ENCODE measurements around the gene P2RX2. TPM values are rescaled to one million over a fixed set of nuclear protein-coding genes. Genes with fewer than 3 reads are reported as not detected.

Gene P2RX2
- total and polyA plus RNA-seq, 2 donors (not counting 1 experiment from before 2014, with no cell fraction given) = not detected

GRCh38 chr12:132617822-132618682 lies 524 bp upstream of the P2RX2 start:
- no peak overlapping the region for H3K9ac ChIP-seq (ENCODE audit: insufficient read depth, low read length)
- TF ChIP-seq EZH2 (IDR thresholded peaks at IDR 0.05; ENCODE audit: low read length, missing control alignments) (peak; percentile 89), CTCF (conservative IDR thresholded peaks at IDR 0.05 in 1 of 2, IDR thresholded peaks at IDR 0.05 in 1 of 2; ENCODE audit: low read depth in 1 of 2, low read length in 2 of 2) (no peak)
- peaks cover 10% of the 10 kb centered on the region for H3K4me1 ChIP-seq (ENCODE audit: control insufficient read depth, extremely low read depth, insufficient read depth, low read length)
- H4K20me1 ChIP-seq (ENCODE audit: control insufficient read depth, extremely low read depth, insufficient read depth, low read length) = no peaks in the 10 kb centered on the region
- no peak overlapping the region for H2AFZ ChIP-seq (ENCODE audit: low read length)
- peaks cover 36% of the 10 kb centered on the region for H3K27me3 ChIP-seq (ENCODE audit: control insufficient read depth, insufficient read depth, low read length)
- no peaks in the 10 kb centered on the region for H3K36me3 ChIP-seq (ENCODE audit: control insufficient read depth, insufficient read depth, low read length)
- peak overlapping the region in 1 of 4 experiments; percentile 6 for H3K4me3 ChIP-seq (replicated peaks in 1 of 4; ENCODE audit: control extremely low read depth in 1 of 4, insufficient read depth in 1 of 4, low read depth in 3 of 4, low read length in 4 of 4)
- H3K79me2 ChIP-seq (ENCODE audit: control insufficient read depth, insufficient read depth, low read length) = no peaks in the 10 kb centered on the region
- no peak overlapping the region for H3K4me2 ChIP-seq (ENCODE audit: extremely low read depth, insufficient read depth, low read length)
- DNase-seq (ENCODE audit: low read depth in 2 of 2) = no peak
- H3K27ac ChIP-seq (ENCODE audit: insufficient read depth, low read length) = no peak overlapping the region
- H3K9me3 ChIP-seq (ENCODE audit: control insufficient read depth, insufficient read depth, low read depth, low read length) = no peaks in the 10 kb centered on the region

- Histone ChIP-seq H3K4me1 (ENCODE audit: control insufficient read depth, extremely low read depth, insufficient read depth, low read length) (peaks cover 14% of the 10 kb centered on the region), H2AFZ (ENCODE audit: low read length) (no peak overlapping the region), H3K9me3 (ENCODE audit: control insufficient read depth, insufficient read depth, low read depth, low read length) (no peaks in the 10 kb centered on the region), H3K9ac (ENCODE audit: insufficient read depth, low read length) (no peak overlapping the region), H3K79me2 (ENCODE audit: control insufficient read depth, insufficient read depth, low read length) (no peaks in the 10 kb centered on the region), H3K4me2 (ENCODE audit: extremely low read depth, insufficient read depth, low read length) (no peak overlapping the region), H3K27ac (ENCODE audit: insufficient read depth, low read length) (no peak overlapping the region), H4K20me1 (ENCODE audit: control insufficient read depth, extremely low read depth, insufficient read depth, low read length) (no peaks in the 10 kb centered on the region), H3K4me3 (replicated peaks in 1 of 4; ENCODE audit: control extremely low read depth in 1 of 4, insufficient read depth in 1 of 4, low read depth in 3 of 4, low read length in 4 of 4) (no peak overlapping the region), H3K27me3 (ENCODE audit: control insufficient read depth, insufficient read depth, low read length) (peaks cover 36% of the 10 kb centered on the region), H3K36me3 (ENCODE audit: control insufficient read depth, insufficient read depth, low read length) (peaks cover 2% of the 10 kb centered on the region)
- DNase-seq (ENCODE audit: low read depth in 2 of 2) = no peak
- TF ChIP-seq CTCF (conservative IDR thresholded peaks at IDR 0.05 in 1 of 2, IDR thresholded peaks at IDR 0.05 in 1 of 2; ENCODE audit: low read depth in 1 of 2, low read length in 2 of 2) (no peak), EZH2 (IDR thresholded peaks at IDR 0.05; ENCODE audit: low read length, missing control alignments) (no peak)
These were observed 452 bp downstream of the P2RX2 start for GRCh38 chr12:132619071-132619385.

- no peaks in the 10 kb centered on the region for H4K20me1 ChIP-seq (ENCODE audit: control insufficient read depth, extremely low read depth, insufficient read depth, low read length)
- no peaks in the 10 kb centered on the region for H3K9me3 ChIP-seq (ENCODE audit: control insufficient read depth, insufficient read depth, low read depth, low read length)
- no peak overlapping the region for H2AFZ ChIP-seq (ENCODE audit: low read length)
- no peak overlapping the region for H3K9ac ChIP-seq (ENCODE audit: insufficient read depth, low read length)
- H3K4me2 ChIP-seq (ENCODE audit: extremely low read depth, insufficient read depth, low read length) = no peak overlapping the region
- H3K27ac ChIP-seq (ENCODE audit: insufficient read depth, low read length) = no peak overlapping the region
- TF ChIP-seq CTCF (conservative IDR thresholded peaks at IDR 0.05 in 1 of 2, IDR thresholded peaks at IDR 0.05 in 1 of 2; ENCODE audit: low read depth in 1 of 2, low read length in 2 of 2) (no peak), EZH2 (IDR thresholded peaks at IDR 0.05; ENCODE audit: low read length, missing control alignments) (peak; percentile 83)
- no peak overlapping the region for H3K4me3 ChIP-seq (replicated peaks in 1 of 4; ENCODE audit: control extremely low read depth in 1 of 4, insufficient read depth in 1 of 4, low read depth in 3 of 4, low read length in 4 of 4)
- H3K27me3 ChIP-seq (ENCODE audit: control insufficient read depth, insufficient read depth, low read length) = peaks cover 36% of the 10 kb centered on the region
- peaks cover 14% of the 10 kb centered on the region for H3K4me1 ChIP-seq (ENCODE audit: control insufficient read depth, extremely low read depth, insufficient read depth, low read length)
- DNase-seq (ENCODE audit: low read depth in 2 of 2) = no peak
- H3K79me2 ChIP-seq (ENCODE audit: control insufficient read depth, insufficient read depth, low read length) = no peaks in the 10 kb centered on the region
- peaks cover 6% of the 10 kb centered on the region for H3K36me3 ChIP-seq (ENCODE audit: control insufficient read depth, insufficient read depth, low read length)
These were observed 973 bp downstream of the P2RX2 start for GRCh38 chr12:132619386-132620112.

Measured in fibroblast of lung (primary cell).